A549 (cell line): ENCODE measurements around the gene PIAS3. TPM values are rescaled to one million over a fixed set of nuclear protein-coding genes. Genes with fewer than 3 reads are reported as not detected.

Experiments
- ATAC-seq, 2 experiments: fragments of 200-7000 bp in 1 of 2; fragments of >200 bp in 1 of 2; cut with Nextera tagmentation in 1 of 2; cut with Tn5 transposase in 1 of 2; 3 replicates each; pipeline versions ENCODE4 v1.8.0 to v1.9.1; 2018 to 2020; ENCODE audit warnings: mild to moderate bottlenecking in 1 of 2, moderate library complexity in 1 of 2
- CTCF ChIA-PET: fragments of 300-600 bp; sonication (Branson Sonifier 250); formaldehyde crosslinking; extraction: SDS; loops from one replicate; lab custom pipeline; 2021; ENCODE audit warnings: antibody characterized with exemption, inconsistent platforms; lab: Yijun Ruan, JAX
- POLR2A ChIA-PET: fragments of 350-600 bp; formaldehyde crosslinking; extraction: SDS; loops from one replicate; lab custom pipeline; 2021; ENCODE audit warnings: antibody characterized with exemption, inconsistent platforms; lab: Yijun Ruan, JAX
- DNase-seq, 2 experiments: peaks; one replicate each; pipeline versions ENCODE4 v3.0.0 to v3.0.0-alpha.2; 2011 to 2016; ENCODE audit warnings: low read depth in 1 of 2, low spot score in 1 of 2
- FAIRE-seq: peaks from 2 replicates; lab custom pipeline; 2011; peaks lifted over from hg19 to GRCh38; lab: Jason Lieb, UNC
- H3K27ac ChIP-seq, 2 experiments: fragments of >200 bp; sonication (Bioruptor Twin); formaldehyde crosslinking; 3 replicates each; pipeline ENCODE4 v1.5.1; 2016 to 2017
- H3K4me1 ChIP-seq: fragments of >200 bp; sonication (Bioruptor Twin); formaldehyde crosslinking; 3 replicates; pipeline ENCODE4 v1.6.1; 2016
- H3K4me2 ChIP-seq: fragments of >200 bp; sonication (Bioruptor Twin); formaldehyde crosslinking; 3 replicates; pipeline ENCODE4 v1.6.1; 2016
- H3K4me3 ChIP-seq: fragments of >200 bp; sonication (Bioruptor Twin); formaldehyde crosslinking; 3 replicates; pipeline ENCODE4 v1.5.1; 2016
- H3K9me3 ChIP-seq: fragments of >200 bp; sonication (Bioruptor Twin); formaldehyde crosslinking; 3 replicates; pipeline ENCODE4 v1.6.1; 2016
- BHLHE40 ChIP-seq: IDR thresholded peaks from 2 replicates; pipeline ENCODE4 v1.6.1; 2012; ENCODE audit warnings: low read depth, low read length, inconsistent platforms
- CBX2 ChIP-seq: fragments of 200-600 bp; sonication (generic); IDR thresholded peaks from 2 replicates; pipeline ENCODE4 v1.6.1; 2016; ENCODE audit warnings: low read depth, mild to moderate bottlenecking, borderline replicate concordance
- CEBPB ChIP-seq, 2 experiments: fragments of >200 bp in 1 of 2; sonication (Bioruptor Twin) in 1 of 2; formaldehyde crosslinking in 1 of 2; IDR thresholded peaks; 2 replicates each; pipeline ENCODE4 v1.6.1; 2012 to 2016
- CHD2 ChIP-seq: fragments of 150-350 bp; IDR thresholded peaks from 2 replicates; pipeline ENCODE4 v1.6.1; 2014; ENCODE audit warnings: low read length; ENCODE audit not compliant: partially characterized antibody
- CHD4 ChIP-seq: fragments of 200-600 bp; sonication (generic); IDR thresholded peaks from 2 replicates; pipeline ENCODE4 v1.6.1; 2016; ENCODE audit warnings: antibody characterized with exemption, mild to moderate bottlenecking, borderline replicate concordance
- EHF ChIP-seq: fragments of 250-450 bp; sonication (Bioruptor Pico); IDR thresholded peaks from 2 replicates; pipeline ENCODE4 v1.5.0; 2020; ENCODE audit warnings: mild to moderate bottlenecking
- FOSB ChIP-seq: fragments of 250-450 bp; sonication (Bioruptor Pico); IDR thresholded peaks from 2 replicates; pipeline ENCODE4 v1.5.0; 2020; ENCODE audit warnings: mild to moderate bottlenecking, moderate library complexity
- FOXS1 ChIP-seq: fragments of 250-450 bp; sonication (Bioruptor Pico); IDR thresholded peaks from 2 replicates; pipeline ENCODE4 v1.5.0; 2020; ENCODE audit warnings: mild to moderate bottlenecking, moderate library complexity
- HDAC2 ChIP-seq: fragments of 200-600 bp; sonication (generic); IDR thresholded peaks from 2 replicates; pipeline ENCODE4 v1.6.1; 2016
- HOXA7 ChIP-seq: fragments of 250-450 bp; sonication (Bioruptor Pico); IDR thresholded peaks from 2 replicates; pipeline ENCODE4 v1.5.0; 2020; ENCODE audit warnings: mild to moderate bottlenecking, moderate library complexity
- HOXB13 ChIP-seq: fragments of 250-450 bp; sonication (Bioruptor Pico); IDR thresholded peaks from 2 replicates; pipeline ENCODE4 v1.5.0; 2020; ENCODE audit warnings: low read depth, mild to moderate bottlenecking, moderate library complexity
- JUN ChIP-seq, 2 experiments: fragments of >200 bp; sonication (Bioruptor Twin); formaldehyde crosslinking; IDR thresholded peaks; 2 replicates in 1 of 2; 3 replicates in 1 of 2; pipeline ENCODE4 v1.6.1; 2016 to 2017
- MAFK ChIP-seq: fragments of 450-650 bp; IDR thresholded peaks from 2 replicates; pipeline ENCODE4 v1.6.1; 2014; ENCODE audit not compliant: partially characterized antibody
- MAX ChIP-seq: IDR thresholded peaks from 2 replicates; pipeline ENCODE4 v1.6.1; 2012
- MYC ChIP-seq: IDR thresholded peaks from 2 replicates; pipeline ENCODE4 v1.6.1; 2012; ENCODE audit warnings: mild to moderate bottlenecking, inconsistent platforms, low read length, improper control_type of control experiment, borderline replicate concordance
- PBX3 ChIP-seq: IDR thresholded peaks from 2 replicates; pipeline ENCODE4 v1.6.1; 2012
- PHF8 ChIP-seq: fragments of 200-600 bp; sonication (generic); IDR thresholded peaks from 2 replicates; pipeline ENCODE4 v1.6.1; 2016; ENCODE audit warnings: low read depth, mild to moderate bottlenecking, antibody characterized with exemption, moderate library complexity, borderline replicate concordance
- POLR2A ChIP-seq: IDR thresholded peaks from 2 replicates; pipeline ENCODE4 v1.6.1; 2012; ENCODE audit warnings: mild to moderate bottlenecking, low read length
- RCOR1 ChIP-seq: fragments of 150-350 bp; IDR thresholded peaks from 2 replicates; pipeline ENCODE4 v1.6.1; 2014; ENCODE audit warnings: antibody characterized with exemption, low read length, low read depth
- RFX5 ChIP-seq: fragments of 450-650 bp; IDR thresholded peaks from 2 replicates; pipeline ENCODE4 v1.7.1; 2014; ENCODE audit warnings: antibody characterized with exemption, mild to moderate bottlenecking, moderate library complexity
- SMC3 ChIP-seq: fragments of >200 bp; sonication (Bioruptor Twin); formaldehyde crosslinking; IDR thresholded peaks from 3 replicates; pipeline ENCODE4 v1.6.1; 2018; ENCODE audit warnings: inconsistent platforms
- TFCP2L1 ChIP-seq: fragments of 250-450 bp; sonication (Bioruptor Pico); IDR thresholded peaks from 2 replicates; pipeline ENCODE4 v1.5.0; 2021; ENCODE audit warnings: mild to moderate bottlenecking
- ZC3H11A ChIP-seq: fragments of 450-650 bp; IDR thresholded peaks from 2 replicates; pipeline ENCODE4 v1.6.1; 2014; ENCODE audit warnings: antibody characterized with exemption, mild to moderate bottlenecking
- WGBS: methylation state at CpG from one replicate; pipeline ENCODE4 v1.1.6; 2017; ENCODE audit errors: missing lambda C conversion rate; 5-methylcytosine and 5-hydroxymethylcytosine counted together
- polyA plus RNA-seq, 4 experiments: library from polyadenylated mRNA; depleted of rRNA in 3 of 4; stranded (reverse); fragments of >200 nt; fragmentation: RNase III in 1 of 4; extraction: RNeasy Plus Mini Kit Qiagen cat#74134 plus additional on column Dnase treatment in 1 of 4; gene quantifications; 2 replicates in 3 of 4; 3 replicates in 1 of 4; pipeline ENCODE4 v1.2.3, GENCODE V29; 2011 to 2017
- TF ChIP-seq, protein P1 (sequence below): fragments of >200 bp; sonication (Bioruptor Twin); formaldehyde crosslinking; IDR thresholded peaks from 3 replicates; pipeline ENCODE4 v1.6.1; 2016
- TF ChIP-seq, protein P2 (sequence below): fragments of 150-350 bp; IDR thresholded peaks from 2 replicates; pipeline ENCODE4 v1.6.1; 2014; ENCODE audit warnings: low read depth, mild to moderate bottlenecking, low read length

The PIAS3 gene
- polyA plus RNA-seq, 2 of the 4 experiments (the other 2 are of a cell fraction), result 15.5 to 22.7 TPM

- H3K4me2 ChIP-seq, result peak overlapping the region; percentile 53
- CTCF ChIA-PET, result interaction anchor here (0.7 to 12.5 kb wide), 14 partner anchors 9 to 180 kb away, joined by 3 to 185 read pairs (median 4); partner anchors contain the start of genes ITGA10, NUDT17 and RBM8A
- under 1% methylated on average over 32 of the region's 41 CpGs for WGBS
- FAIRE-seq (no peak), ATAC-seq (peak; percentile 83 to 88), DNase-seq (peak; percentile 82 to 93)
- peaks cover 10% of the 10 kb centered on the region; the same call in 2 of the 3 replicates for H3K4me1 ChIP-seq
- TF ChIP-seq, protein P1, sequence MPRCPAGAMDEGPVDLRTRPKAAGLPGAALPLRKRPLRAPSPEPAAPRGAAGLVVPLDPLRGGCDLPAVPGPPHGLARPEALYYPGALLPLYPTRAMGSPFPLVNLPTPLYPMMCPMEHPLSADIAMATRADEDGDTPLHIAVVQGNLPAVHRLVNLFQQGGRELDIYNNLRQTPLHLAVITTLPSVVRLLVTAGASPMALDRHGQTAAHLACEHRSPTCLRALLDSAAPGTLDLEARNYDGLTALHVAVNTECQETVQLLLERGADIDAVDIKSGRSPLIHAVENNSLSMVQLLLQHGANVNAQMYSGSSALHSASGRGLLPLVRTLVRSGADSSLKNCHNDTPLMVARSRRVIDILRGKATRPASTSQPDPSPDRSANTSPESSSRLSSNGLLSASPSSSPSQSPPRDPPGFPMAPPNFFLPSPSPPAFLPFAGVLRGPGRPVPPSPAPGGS, result 0 out of 3 replicates have a peak, but pooled peaks have one; percentile 1
- TF ChIP-seq FOXS1 (CRISPR knock-in tag), result no peak
- peak; percentile 69; the same call in 1 of the 2 replicates for TF ChIP-seq PHF8
- TF ChIP-seq HDAC2, result no peak
- TF ChIP-seq MAX, result peak; percentile 52
- TF ChIP-seq POLR2A, result peak; percentile 69
- H3K9me3 ChIP-seq, result no peaks in the 10 kb centered on the region
- POLR2A ChIA-PET, result interaction anchor here (0.7 to 3.3 kb wide), 13 partner anchors 9 to 394 kb away, joined by 3 to 48 read pairs (median 8); partner anchors contain the start of genes ANKRD34A, LIX1L, NUDT17 and PEX11B
- H3K27ac ChIP-seq, result peak overlapping the region; percentile 92 to 99
- peak overlapping the region; percentile 53 for H3K4me3 ChIP-seq
These were observed 676 bp upstream of the PIAS3 start for GRCh38 chr1:145859491-145860023.

DNA sequence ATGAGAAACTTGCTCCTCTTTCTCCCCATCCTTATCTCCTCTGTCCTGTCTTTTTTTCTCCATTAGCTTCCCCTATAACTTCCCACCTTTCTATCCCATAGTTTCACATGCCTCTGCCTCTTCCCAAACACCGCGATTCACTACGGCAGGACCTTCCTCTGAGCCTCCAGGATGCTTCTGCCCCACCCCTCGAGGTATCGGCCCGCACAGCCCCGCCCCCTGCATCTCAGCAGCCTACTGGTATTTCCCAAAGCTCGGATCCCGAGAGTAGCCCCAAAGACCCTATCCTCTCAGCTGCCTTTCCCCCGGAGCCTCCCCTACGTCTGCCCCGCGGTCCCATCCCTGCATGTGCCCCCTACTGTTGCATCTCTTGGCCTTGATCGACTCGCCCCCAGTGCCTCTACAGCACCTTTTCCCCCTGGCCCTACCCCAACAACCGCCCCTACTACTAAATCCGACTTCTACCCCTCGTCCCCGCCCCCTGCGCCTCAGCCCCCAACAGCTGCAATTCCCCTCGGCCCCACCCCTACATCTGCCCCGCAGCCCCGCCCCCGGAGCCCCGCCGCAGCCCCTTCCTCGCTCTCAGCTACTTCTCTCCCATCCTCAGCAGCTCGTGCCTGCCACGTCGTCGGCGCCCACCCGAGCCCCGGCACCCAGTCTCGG is 512 bp downstream of the PIAS3 start:
- H3K27ac ChIP-seq, result peak overlapping the region; percentile 92 to 99
- WGBS, result 1% methylated on average over 11 of the region's 35 CpGs
- TF ChIP-seq MYC (no peak), RFX5 (no peak), HDAC2 (no peak), SMC3 (no peak), MAFK (no peak), CEBPB (IDR thresholded peaks at IDR 0.05) (no peak), HOXB13 (no peak)
- peak overlapping the region; percentile 53 for H3K4me3 ChIP-seq
- FAIRE-seq (no peak), DNase-seq (peak; percentile 48 to 74), ATAC-seq (peak; percentile 45 to 64)
- CTCF ChIA-PET, result interaction anchor here (1.1 to 12.5 kb wide), 11 partner anchors 8 to 181 kb away, joined by 3 to 185 read pairs (median 13); partner anchors contain the start of genes ITGA10, NUDT17 and RBM8A
- H3K4me1 ChIP-seq, result peaks cover 10% of the 10 kb centered on the region; the same call in 2 of the 3 replicates
- POLR2A ChIA-PET, result interaction anchor here (0.7 to 3.3 kb wide), 13 partner anchors 10 to 393 kb away, joined by 3 to 48 read pairs (median 7); partner anchors contain the start of genes ANKRD34A, ANKRD35, LIX1L and NUDT17
- H3K9me3 ChIP-seq, result no peaks in the 10 kb centered on the region
- H3K4me2 ChIP-seq, result peak overlapping the region; percentile 90

DNA sequence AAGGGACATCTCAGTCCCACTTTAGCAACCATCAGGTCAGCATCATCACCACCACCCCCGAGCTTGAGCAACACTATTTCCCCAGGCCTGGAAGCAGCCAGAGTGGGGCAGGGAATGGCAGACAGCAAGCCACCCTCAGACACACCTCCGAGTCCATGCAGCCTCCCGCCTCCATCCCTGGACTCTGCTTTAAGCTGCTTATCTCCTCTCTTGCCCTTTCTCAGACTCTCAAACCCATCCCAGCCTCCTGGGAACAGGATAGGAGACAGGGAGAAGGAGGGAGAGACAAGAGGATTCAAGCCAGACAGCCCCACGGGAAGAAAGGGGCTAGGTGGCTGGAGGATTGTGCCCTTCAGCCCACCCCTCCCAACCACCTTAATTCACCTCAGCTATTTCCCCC is 1.7 kb downstream of the PIAS3 start:
- DNase-seq (no peak), FAIRE-seq (no peak), ATAC-seq (no peak)
- H3K27ac ChIP-seq, result no peak overlapping the region
- ChIA-PET POLR2A (interaction anchor here (1.0 to 3.3 kb wide), 2 partner anchors 11 to 70 kb away, joined by 4 to 48 read pairs; partner anchors contain the start of genes NUDT17 and RBM8A), CTCF (interaction anchor here (0.7 to 12.5 kb wide), 13 partner anchors 7 to 122 kb away, joined by 3 to 185 read pairs (median 6); partner anchors contain the start of genes ITGA10 and NUDT17)
- no peak overlapping the region; the same call in 2 of the 3 replicates for H3K4me2 ChIP-seq
- H3K4me3 ChIP-seq, result no peak overlapping the region
- 95% methylated on average over 4 of the region's 4 CpGs for WGBS
- H3K4me1 ChIP-seq, result peaks cover 10% of the 10 kb centered on the region; the same call in 2 of the 3 replicates
- no peaks in the 10 kb centered on the region for H3K9me3 ChIP-seq
- TF ChIP-seq PHF8, result no peak
- no peak for TF ChIP-seq CBX2
- no peak for TF ChIP-seq HOXA7
- TF ChIP-seq RCOR1, result no peak
- no peak for TF ChIP-seq ZC3H11A
- TF ChIP-seq HOXB13, result no peak
- no peak for TF ChIP-seq FOSB (CRISPR knock-in tag)
- TF ChIP-seq, protein P1, result no peak
- TF ChIP-seq, protein P2, sequence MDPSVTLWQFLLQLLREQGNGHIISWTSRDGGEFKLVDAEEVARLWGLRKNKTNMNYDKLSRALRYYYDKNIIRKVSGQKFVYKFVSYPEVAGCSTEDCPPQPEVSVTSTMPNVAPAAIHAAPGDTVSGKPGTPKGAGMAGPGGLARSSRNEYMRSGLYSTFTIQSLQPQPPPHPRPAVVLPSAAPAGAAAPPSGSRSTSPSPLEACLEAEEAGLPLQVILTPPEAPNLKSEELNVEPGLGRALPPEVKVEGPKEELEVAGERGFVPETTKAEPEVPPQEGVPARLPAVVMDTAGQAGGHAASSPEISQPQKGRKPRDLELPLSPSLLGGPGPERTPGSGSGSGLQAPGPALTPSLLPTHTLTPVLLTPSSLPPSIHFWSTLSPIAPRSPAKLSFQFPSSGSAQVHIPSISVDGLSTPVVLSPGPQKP, result no peak
- TF ChIP-seq CHD2, result no peak
- no peak for TF ChIP-seq PBX3
- TF ChIP-seq CHD4, result no peak
- TF ChIP-seq JUN (IDR thresholded peaks at IDR 0.05), result no peak
- no peak for TF ChIP-seq TFCP2L1 (CRISPR knock-in tag)
- TF ChIP-seq BHLHE40, result no peak
- TF ChIP-seq EHF (CRISPR knock-in tag), result no peak
